Activated CD8-positive, alpha-beta T cell treated with anti-CD3 and anti-CD28 coated beads for 36 hours (primary cell): ENCODE data around the gene MAPK12. TPM values are rescaled to one million over a fixed set of nuclear protein-coding genes. Genes with fewer than 3 reads are reported as not detected.

ENCODE experiments used
- ATAC-seq: fragments of 200-7000 bp; cut with Tn5 transposase; one replicate; pipeline ENCODE4 v1.10.0; 2021; ENCODE audit warnings: mild to moderate bottlenecking, moderate library complexity
- CTCF ChIA-PET: fragments of 350-600 bp; sonication (Branson Sonifier 250); formaldehyde crosslinking; loops from one replicate; lab custom pipeline; 2021; ENCODE audit warnings: antibody characterized with exemption; lab: Charles Lee
- POLR2A ChIA-PET: fragments of 350-600 bp; sonication (Branson Sonifier 250); formaldehyde crosslinking; loops from one replicate; lab custom pipeline; 2021; ENCODE audit warnings: antibody characterized with exemption; lab: Charles Lee
- DNase-seq: peaks from one replicate; pipeline ENCODE4 v3.0.0-alpha.2; 2020
- H3K27ac Mint-ChIP-seq: one replicate; pipeline ENCODE4 v1.8.0; 2021; ENCODE audit warnings: mild to moderate bottlenecking, mixed read lengths
- H3K27me3 Mint-ChIP-seq: one replicate; pipeline ENCODE4 v1.8.0; 2021; ENCODE audit warnings: mixed read lengths
- H3K36me3 Mint-ChIP-seq: one replicate; pipeline ENCODE4 v1.8.0; 2021; ENCODE audit warnings: low read depth, mixed read lengths
- H3K4me1 Mint-ChIP-seq: one replicate; pipeline ENCODE4 v1.8.0; 2021; ENCODE audit warnings: low read depth, mixed read lengths
- H3K4me3 Mint-ChIP-seq: one replicate; pipeline ENCODE4 v1.8.0; 2021; ENCODE audit warnings: mild to moderate bottlenecking, moderate library complexity, mixed read lengths
- H3K9me3 Mint-ChIP-seq: one replicate; pipeline ENCODE4 v1.8.0; 2021; ENCODE audit warnings: mixed read lengths
- intact Hi-C: fragments of 100-400 bp; cut with micrococcal nuclease; formaldehyde crosslinking; loops from one replicate; pipeline ENCODE4 v1.10.0; 2022
- total RNA-seq, 2 experiments: library from RNA; stranded (reverse); gene quantifications; one replicate each; pipeline ENCODE4 v1.2.3, GENCODE V29; 2021
- TF ChIP-seq, protein P1 (sequence below): fragments of 200-600 bp; IDR thresholded peaks from one replicate; pipeline ENCODE4 v1.8.0; 2022; ENCODE audit warnings: antibody characterized with exemption, mild to moderate bottlenecking

The MAPK12 gene
- total RNA-seq, 2 experiments from 2014 or later = 7.9 to 9.2 TPM

- intact Hi-C loops = no loop called here
- TF ChIP-seq, protein P1, sequence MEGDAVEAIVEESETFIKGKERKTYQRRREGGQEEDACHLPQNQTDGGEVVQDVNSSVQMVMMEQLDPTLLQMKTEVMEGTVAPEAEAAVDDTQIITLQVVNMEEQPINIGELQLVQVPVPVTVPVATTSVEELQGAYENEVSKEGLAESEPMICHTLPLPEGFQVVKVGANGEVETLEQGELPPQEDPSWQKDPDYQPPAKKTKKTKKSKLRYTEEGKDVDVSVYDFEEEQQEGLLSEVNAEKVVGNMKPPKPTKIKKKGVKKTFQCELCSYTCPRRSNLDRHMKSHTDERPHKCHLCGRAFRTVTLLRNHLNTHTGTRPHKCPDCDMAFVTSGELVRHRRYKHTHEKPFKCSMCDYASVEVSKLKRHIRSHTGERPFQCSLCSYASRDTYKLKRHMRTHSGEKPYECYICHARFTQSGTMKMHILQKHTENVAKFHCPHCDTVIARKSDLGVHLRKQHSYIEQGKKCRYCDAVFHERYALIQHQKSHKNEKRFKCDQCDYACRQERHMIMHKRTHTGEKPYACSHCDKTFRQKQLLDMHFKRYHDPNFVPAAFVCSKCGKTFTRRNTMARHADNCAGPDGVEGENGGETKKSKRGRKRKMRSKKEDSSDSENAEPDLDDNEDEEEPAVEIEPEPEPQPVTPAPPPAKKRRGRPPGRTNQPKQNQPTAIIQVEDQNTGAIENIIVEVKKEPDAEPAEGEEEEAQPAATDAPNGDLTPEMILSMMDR = no peak
- ATAC-seq = no peak
- ChIA-PET CTCF (interaction anchor here (2.1 kb wide), 1 partner anchor 17 kb away, joined by 4 read pairs; the partner anchor contains the start of gene TUBGCP6), POLR2A (interaction anchor here (1.1 kb wide), 1 partner anchor 13 kb away, joined by 3 read pairs; no protein-coding TSS in a partner anchor)
- Mint-ChIP-seq H3K36me3 (peaks cover 22% of the 10 kb centered on the region), H3K4me3 (no peak overlapping the region), H3K4me1 (no peaks in the 10 kb centered on the region), H3K27ac (no peak overlapping the region), H3K27me3 (no peaks in the 10 kb centered on the region), H3K9me3 (no peaks in the 10 kb centered on the region)
- DNase-seq = no peak
These were observed 34.7 kb downstream of the MAPK12 start for GRCh38 chr22:50226875-50227165.

DNA sequence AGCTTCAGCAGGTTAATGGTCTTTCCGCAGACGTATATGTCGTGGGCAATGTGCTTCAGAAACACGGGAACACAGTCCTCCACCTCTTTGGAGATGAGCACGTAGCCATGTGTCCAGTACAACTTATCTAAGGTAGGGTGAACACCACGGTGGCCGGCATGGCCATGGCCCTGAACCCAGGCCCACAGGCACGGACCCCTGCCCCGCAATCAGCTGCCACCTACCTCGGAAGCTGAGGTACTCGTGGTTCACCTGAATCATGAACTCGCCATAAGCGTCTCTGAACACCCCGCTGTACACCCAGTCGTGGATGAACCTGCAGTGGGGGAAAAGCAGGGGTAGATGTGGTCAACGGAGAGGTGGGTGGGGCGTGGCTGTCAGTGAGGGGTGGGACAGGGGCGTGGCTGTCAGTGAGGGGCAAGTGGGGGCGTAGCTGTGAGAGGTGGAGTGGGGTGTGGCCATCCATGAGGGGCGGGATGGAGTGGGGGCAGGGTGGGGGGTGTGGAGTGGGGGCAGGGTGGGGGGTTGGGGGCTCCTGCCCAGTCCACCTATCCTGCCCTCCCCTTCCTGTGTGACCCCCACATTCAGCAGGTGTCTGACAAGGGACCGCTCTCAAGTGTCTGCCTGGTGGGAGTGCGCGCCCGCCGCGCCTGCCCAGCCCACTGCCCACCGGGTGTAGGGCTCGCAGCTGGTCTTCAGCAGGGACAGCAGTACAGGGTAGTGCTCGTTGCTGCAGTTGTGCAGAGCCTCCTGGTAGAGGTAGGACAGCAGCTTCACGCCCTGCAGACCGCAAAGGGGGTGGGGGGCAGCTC is 35.2 kb downstream of the MAPK12 start:
- intact Hi-C loops = no loop called here
- DNase-seq (no peak), ATAC-seq (no peak)
- no peak overlapping the region for H3K27ac Mint-ChIP-seq
- POLR2A ChIA-PET = interaction anchor here (1.1 kb wide), 1 partner anchor 14 kb away, joined by 3 read pairs; no protein-coding TSS in a partner anchor
- H3K4me3 Mint-ChIP-seq = no peak overlapping the region
- H3K27me3 Mint-ChIP-seq = no peaks in the 10 kb centered on the region
- peaks cover 22% of the 10 kb centered on the region for H3K36me3 Mint-ChIP-seq
- CTCF ChIA-PET = no interaction called here
- no peaks in the 10 kb centered on the region for H3K4me1 Mint-ChIP-seq
- no peaks in the 10 kb centered on the region for H3K9me3 Mint-ChIP-seq
- TF ChIP-seq, protein P1 = no peak

DNA sequence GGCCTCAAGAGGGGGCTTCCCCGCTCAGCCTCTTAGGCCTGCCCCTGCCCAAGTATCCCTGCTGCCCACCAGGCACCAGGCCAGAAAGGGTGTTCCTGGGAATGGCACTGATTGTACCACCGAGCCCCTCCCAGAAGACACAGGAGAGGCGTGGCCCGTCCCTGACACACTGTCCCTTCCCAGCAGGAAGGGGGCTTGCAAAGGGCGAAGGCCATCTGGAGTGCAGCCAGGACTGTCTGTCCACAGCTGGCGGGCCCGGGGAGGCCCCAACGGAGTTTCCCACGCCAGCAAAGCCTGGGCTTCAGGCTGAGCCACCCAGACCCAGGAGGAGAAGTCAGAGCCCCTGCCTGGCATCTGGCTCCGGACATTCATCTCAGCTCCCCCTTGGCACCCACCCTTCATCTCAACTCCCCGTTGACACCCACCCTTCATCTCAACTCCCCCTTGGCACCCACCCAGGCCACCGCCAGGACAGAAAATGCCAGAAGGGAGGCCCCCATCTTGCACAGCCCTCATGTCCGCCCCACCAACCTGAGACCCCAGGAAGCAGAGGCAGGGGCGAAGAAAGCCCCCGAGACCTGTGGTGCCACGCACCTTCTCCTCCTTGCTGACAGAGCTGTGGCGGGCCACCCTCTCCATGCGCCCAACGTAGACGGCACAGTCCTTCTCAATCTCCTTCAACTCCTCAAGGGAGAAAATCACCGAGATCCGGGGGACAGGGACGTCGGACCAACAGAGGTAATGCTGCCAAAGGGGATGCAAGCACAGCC is 36.1 kb downstream of the MAPK12 start:
- no peaks in the 10 kb centered on the region for H3K9me3 Mint-ChIP-seq
- ATAC-seq (no peak), DNase-seq (no peak)
- CTCF ChIA-PET = no interaction called here
- H3K4me1 Mint-ChIP-seq = no peaks in the 10 kb centered on the region
- POLR2A ChIA-PET = interaction anchor here (1.1 kb wide), 1 partner anchor 14 kb away, joined by 3 read pairs; no protein-coding TSS in a partner anchor
- H3K27me3 Mint-ChIP-seq = no peaks in the 10 kb centered on the region
- no peak overlapping the region for H3K27ac Mint-ChIP-seq
- peaks cover 27% of the 10 kb centered on the region for H3K36me3 Mint-ChIP-seq
- intact Hi-C loops = no loop called here
- H3K4me3 Mint-ChIP-seq = no peak overlapping the region
- TF ChIP-seq, protein P1 = no peak

- intact Hi-C loops = no loop called here
- ATAC-seq (no peak), DNase-seq (no peak)
- ChIA-PET CTCF (no interaction called here), POLR2A (interaction anchor here (1.1 kb wide), 1 partner anchor 71 kb away, joined by 3 read pairs; no protein-coding TSS in a partner anchor)
- no peaks in the 10 kb centered on the region for H3K9me3 Mint-ChIP-seq
- H3K27ac Mint-ChIP-seq = no peak overlapping the region
- H3K27me3 Mint-ChIP-seq = no peaks in the 10 kb centered on the region
- peaks cover 36% of the 10 kb centered on the region for H3K36me3 Mint-ChIP-seq
- H3K4me3 Mint-ChIP-seq = no peak overlapping the region
- H3K4me1 Mint-ChIP-seq = no peaks in the 10 kb centered on the region
- TF ChIP-seq, protein P1 = no peak
These were observed 37.4 kb downstream of the MAPK12 start for GRCh38 chr22:50224071-50224470.

DNA sequence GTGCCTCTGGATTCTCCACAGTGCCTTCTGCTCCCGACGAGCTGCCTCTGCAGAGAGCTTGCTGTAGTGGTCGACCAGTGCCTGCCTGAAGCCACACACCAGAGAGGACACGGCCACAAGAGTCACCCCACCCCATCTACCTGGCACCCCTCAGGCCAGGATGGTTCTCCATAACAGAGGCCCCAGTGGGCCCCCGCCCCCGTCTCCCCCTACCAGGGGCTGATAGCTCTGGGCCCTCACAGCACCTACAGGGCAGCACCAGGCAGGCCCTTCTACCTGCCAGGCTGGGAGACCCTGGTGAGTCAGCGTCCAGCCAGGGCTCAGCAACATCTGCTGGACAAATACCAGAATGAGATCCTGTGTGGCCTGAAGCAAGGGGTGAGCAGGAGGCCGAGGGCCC is 39.0 kb downstream of the MAPK12 start:
- CTCF ChIA-PET = no interaction called here
- Mint-ChIP-seq H3K4me1 (no peaks in the 10 kb centered on the region), H3K27ac (no peak overlapping the region), H3K36me3 (peaks cover 35% of the 10 kb centered on the region), H3K4me3 (no peak overlapping the region), H3K27me3 (no peaks in the 10 kb centered on the region), H3K9me3 (no peaks in the 10 kb centered on the region)
- no peak for ATAC-seq
- intact Hi-C loops = no loop called here
- POLR2A ChIA-PET = no interaction called here
- TF ChIP-seq, protein P1 = no peak
- DNase-seq = no peak
